HG03342 (cell line): ENCODE measurements around the gene LPP.
A peak's percentile ranks its signal among the peaks of the same experiment; 100 is the strongest.

ENCODE experiments used
- ATAC-seq: cut with Tn5 transposase; IDR thresholded peaks from one replicate; pipeline ENCODE4 v1.9.1; 2021; ENCODE audit warnings: mild to moderate bottlenecking, moderate library complexity; ENCODE audit not compliant: unreplicated experiment

LPP gene

GRCh38 chr3:188390775-188391443 is 237.0 kb downstream of the LPP start:
- ATAC-seq: no peak

GRCh38 chr3:188391592-188391991 is 237.6 kb downstream of the LPP start:
- no peak for ATAC-seq

GRCh38 chr3:188392076-188392475 is 238.1 kb downstream of the LPP start:
- ATAC-seq: no peak

- no peak for ATAC-seq
These were observed 240.7 kb downstream of the LPP start for GRCh38 chr3:188394623-188395022.

- no peak for ATAC-seq
These were observed 242.3 kb downstream of the LPP start for GRCh38 chr3:188396251-188396650.

GRCh38 chr3:188396900-188397299 is 242.9 kb downstream of the LPP start:
- ATAC-seq: no peak

- no peak for ATAC-seq
These were observed 244.1 kb downstream of the LPP start for GRCh38 chr3:188397766-188398705.

GRCh38 chr3:188400494-188401243 is 246.7 kb downstream of the LPP start:
- ATAC-seq: peak; percentile 95

- no peak for ATAC-seq
These were observed 247.5 kb downstream of the LPP start for GRCh38 chr3:188401244-188401993.

GRCh38 chr3:188402229-188402628 is 248.3 kb downstream of the LPP start:
- ATAC-seq: no peak

- ATAC-seq: no peak
These were observed 249.4 kb downstream of the LPP start for GRCh38 chr3:188403404-188403803.

- ATAC-seq: no peak
These were observed 250.2 kb downstream of the LPP start for GRCh38 chr3:188404124-188404523.

GRCh38 chr3:188404701-188405100 is 250.7 kb downstream of the LPP start:
- no peak for ATAC-seq

- no peak for ATAC-seq
These were observed 253.4 kb downstream of the LPP start for GRCh38 chr3:188407158-188407880.

- ATAC-seq: no peak
These were observed 254.9 kb downstream of the LPP start for GRCh38 chr3:188408831-188409230.

GRCh38 chr3:188411750-188412149 is 257.8 kb downstream of the LPP start:
- ATAC-seq: no peak

- no peak for ATAC-seq
These were observed 261.2 kb downstream of the LPP start for GRCh38 chr3:188415196-188415595.

- no peak for ATAC-seq
These were observed 262.1 kb downstream of the LPP start for GRCh38 chr3:188416041-188416440.

GRCh38 chr3:188417271-188417696 is 263.3 kb downstream of the LPP start:
- ATAC-seq: no peak

- no peak for ATAC-seq
These were observed 263.8 kb downstream of the LPP start for GRCh38 chr3:188417766-188418165.
